Endothelial cell (in vitro differentiated cells): ENCODE measurements around the gene ZBTB8A. TPM values are rescaled to one million over a fixed set of nuclear protein-coding genes. Genes with fewer than 3 reads are reported as not detected.
A peak's percentile ranks its signal among the peaks of the same experiment; 100 is the strongest.

ENCODE experiments used
- DNase-seq: peaks from one replicate; pipeline ENCODE4 v3.0.0; 2021; ENCODE audit warnings: low spot score
- H3K27ac Mint-ChIP-seq: one replicate; pipeline ENCODE4 v1.8.0; 2021; ENCODE audit warnings: mixed read lengths, inconsistent platforms; ENCODE audit not compliant: unreplicated experiment
- H3K27me3 Mint-ChIP-seq: one replicate; pipeline ENCODE4 v1.8.0; 2021; ENCODE audit warnings: mild to moderate bottlenecking, moderate library complexity, mixed read lengths, inconsistent platforms; ENCODE audit not compliant: unreplicated experiment
- H3K36me3 Mint-ChIP-seq: one replicate; pipeline ENCODE4 v1.8.0; 2021; ENCODE audit warnings: mild to moderate bottlenecking, low read depth, mixed read lengths, inconsistent platforms; ENCODE audit not compliant: unreplicated experiment
- H3K4me1 Mint-ChIP-seq: one replicate; pipeline ENCODE4 v1.8.0; 2021; ENCODE audit warnings: mild to moderate bottlenecking, mixed read lengths, inconsistent platforms; ENCODE audit not compliant: unreplicated experiment
- H3K4me3 Mint-ChIP-seq: one replicate; pipeline ENCODE4 v1.8.0; 2021; ENCODE audit warnings: mild to moderate bottlenecking, mixed read lengths, inconsistent platforms; ENCODE audit not compliant: unreplicated experiment
- H3K9me3 Mint-ChIP-seq: one replicate; pipeline ENCODE4 v1.8.0; 2021; ENCODE audit warnings: mixed read lengths, inconsistent platforms; ENCODE audit not compliant: unreplicated experiment
- CTCF ChIP-seq: fragments of 200-600 bp; sonication (generic); IDR thresholded peaks from one replicate; pipeline ENCODE4 v1.5.0; 2021; ENCODE audit warnings: antibody characterized with exemption; ENCODE audit not compliant: unreplicated experiment
- total RNA-seq: library from RNA; stranded (reverse); fragmentation: NEBNext Ultra II Directional; extraction: Animal tissue kit (Norgen Biotek cat#: 25700); gene quantifications from one replicate; pipeline ENCODE4 v1.2.1, GENCODE V29; 2021; ENCODE audit not compliant: unreplicated experiment

Gene ZBTB8A
- total RNA-seq, 1 donor from 2014 or later: 17.4 TPM

GRCh38 chr1:32651461-32652073 is 112.3 kb downstream of the ZBTB8A start:
- no peak for TF ChIP-seq CTCF
- no peaks in the 10 kb centered on the region for H3K9me3 Mint-ChIP-seq

DNA sequence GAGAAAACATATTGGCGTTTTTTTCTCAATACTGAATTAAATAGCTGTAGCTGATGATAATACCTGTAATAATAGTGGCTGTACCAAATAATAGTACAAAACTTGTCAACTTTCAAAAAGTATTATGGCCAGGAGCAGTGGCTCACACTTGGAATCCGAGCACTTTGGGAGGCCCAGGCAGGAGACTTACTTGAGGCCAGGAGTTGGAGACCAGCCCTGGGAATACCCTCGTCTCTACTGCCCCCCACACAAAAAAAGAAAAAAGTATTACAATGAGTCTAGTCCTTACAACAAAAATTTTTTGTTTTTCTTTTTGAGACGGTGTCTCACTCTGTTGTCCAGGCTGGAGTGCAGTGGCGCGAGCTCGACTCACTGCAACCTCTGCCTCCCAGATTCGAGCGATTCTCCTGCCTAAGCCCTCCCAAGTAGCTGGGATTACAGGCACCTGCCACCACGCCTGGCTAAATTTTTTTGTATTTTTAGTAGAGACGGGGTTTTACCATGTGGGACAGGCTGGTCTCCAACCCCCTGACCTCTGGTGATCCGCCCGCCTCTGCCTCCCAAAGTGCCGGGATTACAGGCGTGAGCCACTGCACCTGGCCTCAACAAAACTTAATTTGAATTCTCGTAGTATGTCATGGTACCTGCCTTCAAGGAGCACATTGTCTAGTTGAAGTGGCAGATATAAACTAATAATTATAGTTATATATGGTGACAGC is 113.2 kb downstream of the ZBTB8A start:
- peaks cover 3% of the 10 kb centered on the region for H3K27me3 Mint-ChIP-seq
- no peaks in the 10 kb centered on the region for H3K9me3 Mint-ChIP-seq
- peaks cover 38% of the 10 kb centered on the region for H3K4me1 Mint-ChIP-seq
- peak overlapping the region; percentile 88 for H3K27ac Mint-ChIP-seq
- DNase-seq: no peak
- TF ChIP-seq CTCF: no peak
- peak overlapping the region; percentile 97 for H3K4me3 Mint-ChIP-seq
- peaks cover 17% of the 10 kb centered on the region for H3K36me3 Mint-ChIP-seq

More at GRCh38 chr1:32651461-32652073, 112.3 kb downstream of the ZBTB8A start:
- H3K27ac Mint-ChIP-seq: peak overlapping the region; percentile 88
- H3K36me3 Mint-ChIP-seq: peaks cover 10% of the 10 kb centered on the region
- H3K4me1 Mint-ChIP-seq: peaks cover 37% of the 10 kb centered on the region
- peaks cover 3% of the 10 kb centered on the region for H3K27me3 Mint-ChIP-seq
- no peak for DNase-seq
- H3K4me3 Mint-ChIP-seq: peak overlapping the region; percentile 97

Other genes with a start within 250 kb of the ZBTB8A start
- gene HDAC1, start 247.3 kb upstream of the ZBTB8A start, total RNA-seq: 143 TPM
- 730 TPM for gene MARCKSL1, start 203.2 kb upstream of the ZBTB8A start, total RNA-seq
- gene FAM229A, start 176.9 kb upstream of the ZBTB8A start, total RNA-seq: 8.5 TPM
- gene TSSK3, start 176.9 kb upstream of the ZBTB8A start, total RNA-seq: 0.67 TPM
- gene BSDC1, start 145.0 kb upstream of the ZBTB8A start, total RNA-seq: 79.0 TPM
- gene ZBTB8B, start 74.4 kb upstream of the ZBTB8A start, total RNA-seq: 0.92 TPM
- 30.2 TPM for gene ZBTB8OS, start 111.1 kb downstream of the ZBTB8A start, total RNA-seq
- gene RBBP4, start 111.8 kb downstream of the ZBTB8A start, total RNA-seq: 280 TPM
- 0.49 TPM for gene SYNC, start 163.3 kb downstream of the ZBTB8A start, total RNA-seq